ENCODE data around the gene CERS4.

The CERS4 gene

GRCh38 chr19:8184274-8184673 lies 24.9 kb upstream of the CERS4 start:
- Histone ChIP-seq H3K4me1 (ENCODE audit: insufficient read depth, low read length) (no peaks in the 10 kb centered on the region), H4K20me1 (ENCODE audit: insufficient read depth, low read length) (no peaks in the 10 kb centered on the region), H3K9me3 (ENCODE audit: insufficient read depth, low read length, severe bottlenecking) (no peaks in the 10 kb centered on the region), H3K4me3 (ENCODE audit: low read depth in 1 of 2, low read length in 2 of 2) (no peak overlapping the region), H3K4me2 (ENCODE audit: insufficient read depth, low read length) (no peak overlapping the region), H2AFZ (ENCODE audit: low read depth, low read length) (no peak overlapping the region), H3K36me3 (ENCODE audit: insufficient read depth, low read length) (no peaks in the 10 kb centered on the region), H3K79me2 (ENCODE audit: insufficient read depth, low read length) (no peaks in the 10 kb centered on the region), H3K9ac (ENCODE audit: low read depth, low read length) (no peak overlapping the region), H3K27ac (ENCODE audit: low read length) (no peak overlapping the region), H3K27me3 (ENCODE audit: insufficient read depth, low read length, poor library complexity) (no peaks in the 10 kb centered on the region)
- ATAC-seq (ENCODE audit: insufficient read depth, low read depth) (no peak), DNase-seq (no peak)
- TF ChIP-seq EZH2 (IDR thresholded peaks at IDR 0.05; ENCODE audit: borderline replicate concordance, low read depth, low read length, severe bottlenecking) (no peak), CTCF (IDR thresholded peaks at IDR 0.05; ENCODE audit: borderline replicate concordance, extremely low read depth, low read length, poor library complexity, severe bottlenecking) (no peak)

GRCh38 chr19:8185343-8186068 lies 23.7 kb upstream of the CERS4 start:
- Histone ChIP-seq H3K4me2 (ENCODE audit: insufficient read depth, low read length) (no peak overlapping the region), H4K20me1 (ENCODE audit: insufficient read depth, low read length) (no peaks in the 10 kb centered on the region), H3K27ac (ENCODE audit: low read length) (no peak overlapping the region), H3K9ac (ENCODE audit: low read depth, low read length) (no peak overlapping the region), H3K9me3 (ENCODE audit: insufficient read depth, low read length, severe bottlenecking) (no peaks in the 10 kb centered on the region), H3K4me3 (ENCODE audit: low read depth in 1 of 2, low read length in 2 of 2) (no peak overlapping the region), H3K27me3 (ENCODE audit: insufficient read depth, low read length, poor library complexity) (no peaks in the 10 kb centered on the region), H3K79me2 (ENCODE audit: insufficient read depth, low read length) (no peaks in the 10 kb centered on the region), H3K4me1 (ENCODE audit: insufficient read depth, low read length) (no peaks in the 10 kb centered on the region), H3K36me3 (ENCODE audit: insufficient read depth, low read length) (no peaks in the 10 kb centered on the region), H2AFZ (ENCODE audit: low read depth, low read length) (no peak overlapping the region)
- TF ChIP-seq EZH2 (IDR thresholded peaks at IDR 0.05; ENCODE audit: borderline replicate concordance, low read depth, low read length, severe bottlenecking) (no peak), CTCF (IDR thresholded peaks at IDR 0.05; ENCODE audit: borderline replicate concordance, extremely low read depth, low read length, poor library complexity, severe bottlenecking) (no peak)
- no peak for ATAC-seq (ENCODE audit: insufficient read depth, low read depth)
- DNase-seq: no peak

- TF ChIP-seq CTCF (IDR thresholded peaks at IDR 0.05; ENCODE audit: borderline replicate concordance, extremely low read depth, low read length, poor library complexity, severe bottlenecking): no peak
- no peak for TF ChIP-seq EZH2 (IDR thresholded peaks at IDR 0.05; ENCODE audit: borderline replicate concordance, low read depth, low read length, severe bottlenecking)
- no peak overlapping the region for H3K9ac ChIP-seq (ENCODE audit: low read depth, low read length)
- no peaks in the 10 kb centered on the region for H3K79me2 ChIP-seq (ENCODE audit: insufficient read depth, low read length)
- H3K27ac ChIP-seq (ENCODE audit: low read length): no peak overlapping the region
- no peaks in the 10 kb centered on the region for H3K27me3 ChIP-seq (ENCODE audit: insufficient read depth, low read length, poor library complexity)
- ATAC-seq (ENCODE audit: insufficient read depth, low read depth): no peak
- no peak for DNase-seq
- no peaks in the 10 kb centered on the region for H4K20me1 ChIP-seq (ENCODE audit: insufficient read depth, low read length)
- no peaks in the 10 kb centered on the region for H3K9me3 ChIP-seq (ENCODE audit: insufficient read depth, low read length, severe bottlenecking)
- no peak overlapping the region for H3K4me3 ChIP-seq (ENCODE audit: low read depth in 1 of 2, low read length in 2 of 2)
- H3K36me3 ChIP-seq (ENCODE audit: insufficient read depth, low read length): no peaks in the 10 kb centered on the region
- H3K4me1 ChIP-seq (ENCODE audit: insufficient read depth, low read length): peaks cover 13% of the 10 kb centered on the region
- H3K4me2 ChIP-seq (ENCODE audit: insufficient read depth, low read length): no peak overlapping the region
- no peak overlapping the region for H2AFZ ChIP-seq (ENCODE audit: low read depth, low read length)
Observed at GRCh38 chr19:8192221-8192820, 16.8 kb upstream of the CERS4 start.

All from DND-41 (cell line).